HEK293 (cell line): ENCODE measurements around the gene RBP7.

Experiments used
- CTCF ChIA-PET: fragments of 350-600 bp; formaldehyde crosslinking; extraction: SDS; loops from one replicate; lab custom pipeline; 2021; ENCODE audit warnings: antibody characterized with exemption; lab: Yijun Ruan, JAX
- POLR2A ChIA-PET: fragments of 300-600 bp; formaldehyde crosslinking; extraction: SDS; loops from one replicate; lab custom pipeline; 2020; ENCODE audit warnings: antibody characterized with exemption, inconsistent platforms; lab: Yijun Ruan, JAX
- H3K27ac ChIP-seq: fragments of 200-500 bp; sonication (Bioruptor generic); 2 replicates; pipeline ENCODE4 v1.5.1; 2014; ENCODE audit warnings: low read depth, low read length, control low read depth, inconsistent platforms; ENCODE audit errors: extremely low read depth
- H3K36me3 ChIP-seq, 2 experiments: fragments of 200-500 bp in 1 of 2; sonication (Bioruptor generic) in 1 of 2; 1 replicate in 1 of 2; 2 replicates in 1 of 2; pipeline ENCODE4 v1.5.1; 2014 to 2017; ENCODE audit warnings: inconsistent platforms in 2 of 2, low read length in 2 of 2; ENCODE audit not compliant: control insufficient read depth in 2 of 2, insufficient read depth in 1 of 2
- H3K4me1 ChIP-seq: fragments of 200-500 bp; sonication (Bioruptor generic); 2 replicates; pipeline ENCODE4 v1.5.1; 2014; ENCODE audit warnings: mild to moderate bottlenecking, low read length, inconsistent platforms; ENCODE audit not compliant: control insufficient read depth, insufficient read depth
- H3K4me3 ChIP-seq: 2 replicates; pipeline ENCODE4 v1.5.1; 2011; ENCODE audit warnings: low read depth, mild to moderate bottlenecking, control low read depth, low read length, moderate library complexity
- H3K9me3 ChIP-seq: fragments of 200-500 bp; sonication (Bioruptor generic); 2 replicates; pipeline ENCODE4 v1.5.1; 2014; ENCODE audit warnings: low read depth, low read length, inconsistent platforms; ENCODE audit not compliant: control insufficient read depth, insufficient read depth
- HOXA7 ChIP-seq: sonication (generic); formaldehyde crosslinking; IDR thresholded peaks from 2 replicates; pipeline ENCODE4 v1.8.1; 2022; ENCODE audit warnings: missing genetic modification reagents, borderline replicate concordance
- KLF7 ChIP-seq: fragments of 450-650 bp; formaldehyde crosslinking; IDR thresholded peaks from 2 replicates; pipeline ENCODE4 v1.5.1; 2016; ENCODE audit warnings: missing biosample characterization, missing genetic modification characterization, borderline replicate concordance
- MYNN ChIP-seq: fragments of 450-650 bp; formaldehyde crosslinking; IDR thresholded peaks from 2 replicates; pipeline ENCODE4 v1.5.1; 2016; ENCODE audit warnings: missing biosample characterization, missing genetic modification characterization, borderline replicate concordance
- RBAK ChIP-seq: fragments of 450-650 bp; formaldehyde crosslinking; IDR thresholded peaks from 2 replicates; pipeline ENCODE4 v1.5.1; 2016; ENCODE audit warnings: missing biosample characterization, missing genetic modification characterization
- WT1 ChIP-seq: fragments of 450-650 bp; formaldehyde crosslinking; IDR thresholded peaks from 2 replicates; pipeline ENCODE4 v1.5.1; 2016; ENCODE audit warnings: missing biosample characterization, missing genetic modification characterization
- ZIC2 ChIP-seq: fragments of 450-650 bp; formaldehyde crosslinking; IDR thresholded peaks from 2 replicates; pipeline ENCODE4 v1.5.1; 2016; ENCODE audit warnings: missing biosample characterization, missing genetic modification characterization
- ZNF114 ChIP-seq: fragments of 450-650 bp; formaldehyde crosslinking; IDR thresholded peaks from 2 replicates; pipeline ENCODE4 v1.5.0; 2017; ENCODE audit warnings: missing biosample characterization, missing genetic modification characterization
- ZNF132 ChIP-seq: fragments of 450-650 bp; formaldehyde crosslinking; IDR thresholded peaks from 2 replicates; pipeline ENCODE4 v1.5.1; 2017; ENCODE audit warnings: missing biosample characterization, missing genetic modification characterization, borderline replicate concordance
- ZNF146 ChIP-seq: fragments of 450-650 bp; formaldehyde crosslinking; IDR thresholded peaks from 2 replicates; pipeline ENCODE4 v1.5.1; 2016; ENCODE audit warnings: missing biosample characterization, missing genetic modification characterization
- ZNF335 ChIP-seq: fragments of 450-650 bp; formaldehyde crosslinking; conservative IDR thresholded peaks from 2 replicates; pipeline ENCODE4 v1.5.1; 2016; ENCODE audit warnings: missing biosample characterization, missing genetic modification characterization
- ZNF391 ChIP-seq: fragments of 450-650 bp; formaldehyde crosslinking; IDR thresholded peaks from 2 replicates; pipeline ENCODE4 v1.5.1; 2016; ENCODE audit warnings: low read depth, missing biosample characterization, missing genetic modification characterization, borderline replicate concordance
- ZNF404 ChIP-seq: fragments of 450-650 bp; formaldehyde crosslinking; IDR thresholded peaks from 2 replicates; pipeline ENCODE4 v1.5.1; 2017; ENCODE audit warnings: missing biosample characterization, missing genetic modification characterization
- ZNF670 ChIP-seq: fragments of 450-650 bp; formaldehyde crosslinking; IDR thresholded peaks from 2 replicates; pipeline ENCODE4 v1.5.1; 2016; ENCODE audit warnings: missing biosample characterization, missing genetic modification characterization, low read depth
- ZNF785 ChIP-seq: fragments of 450-650 bp; formaldehyde crosslinking; IDR thresholded peaks from 2 replicates; pipeline ENCODE4 v1.5.1; 2016; ENCODE audit warnings: missing biosample characterization, missing genetic modification characterization
- TF ChIP-seq, protein P1 (sequence below): fragments of 450-650 bp; formaldehyde crosslinking; IDR thresholded peaks from 2 replicates; pipeline ENCODE4 v1.5.1; 2016; ENCODE audit warnings: missing biosample characterization, missing genetic modification characterization
- TF ChIP-seq, protein P2 (sequence below): fragments of 450-650 bp; formaldehyde crosslinking; IDR thresholded peaks from 2 replicates; pipeline ENCODE4 v1.5.1; 2016; ENCODE audit warnings: missing biosample characterization, missing genetic modification characterization
- TF ChIP-seq, protein P3 (sequence below): fragments of 450-650 bp; formaldehyde crosslinking; IDR thresholded peaks from 2 replicates; pipeline ENCODE4; 2016; ENCODE audit warnings: missing biosample characterization, missing genetic modification characterization
- TF ChIP-seq, protein P4 (sequence below): fragments of 450-650 bp; IDR thresholded peaks from 2 replicates; pipeline ENCODE4 v1.5.1; 2018; ENCODE audit warnings: missing biosample characterization, mild to moderate bottlenecking, missing genetic modification characterization
- TF ChIP-seq, protein P5 (sequence below): fragments of 450-650 bp; formaldehyde crosslinking; IDR thresholded peaks from 2 replicates; pipeline ENCODE4 v1.5.0; 2017; ENCODE audit warnings: missing biosample characterization, missing genetic modification characterization, borderline replicate concordance

The RBP7 gene

DNA sequence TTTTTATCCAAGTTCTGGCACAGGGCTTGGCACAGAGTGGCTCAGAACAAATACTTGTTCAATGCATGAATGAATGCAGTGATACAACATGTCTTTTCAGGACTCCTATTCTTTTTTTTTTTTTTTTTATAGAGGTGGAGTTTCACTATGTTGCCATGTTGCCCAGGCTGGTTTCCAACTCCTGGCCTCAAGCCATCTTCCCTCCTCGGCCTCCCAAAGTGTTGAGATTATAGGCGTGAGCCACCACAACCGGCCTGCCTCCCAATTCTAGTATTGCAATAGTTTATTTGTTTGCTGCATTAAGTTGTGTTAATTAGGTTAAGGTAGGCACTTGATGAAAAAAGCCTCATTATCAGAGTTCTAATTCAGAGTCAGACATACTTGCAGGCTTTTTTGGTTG is 53.6 kb downstream of the RBP7 start:
- Histone ChIP-seq H3K9me3 (no peaks in the 10 kb centered on the region), H3K4me1 (no peaks in the 10 kb centered on the region), H3K36me3 (peaks cover 0 to 2% of the 10 kb centered on the region in 2 experiments; a peak in 1 of 3 replicates), H3K4me3 (no peak overlapping the region), H3K27ac (no peak overlapping the region)
- ChIA-PET POLR2A (no interaction called here), CTCF (no interaction called here)
- TF ChIP-seq KLF7 (no peak), ZNF132 (tag by site-specific recombination) (no peak), ZNF335 (tag by site-specific recombination) (no peak), RBAK (tag by site-specific recombination) (no peak), ZNF785 (no peak), ZNF404 (tag by site-specific recombination) (no peak)

DNA sequence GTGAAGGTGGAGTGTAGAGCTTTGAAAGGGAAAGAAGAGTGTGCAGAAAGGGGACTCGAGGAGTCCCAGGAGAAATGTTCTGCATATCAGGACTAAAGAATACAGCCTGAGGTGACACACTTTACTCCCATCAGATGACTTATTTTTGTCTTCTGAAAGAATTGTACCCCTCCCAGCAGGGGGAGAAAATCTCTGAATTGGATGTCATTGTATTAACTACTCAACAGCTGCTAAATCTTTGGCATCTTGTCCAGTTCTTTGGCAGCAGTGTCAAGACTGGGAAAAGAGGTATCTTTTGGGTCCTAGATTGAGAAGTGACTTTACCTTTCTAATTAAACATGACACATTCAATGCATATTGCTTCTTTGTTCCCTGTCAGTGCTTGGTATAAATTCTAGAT is 54.6 kb downstream of the RBP7 start:
- Histone ChIP-seq H3K27ac (no peak overlapping the region), H3K36me3 (peaks cover 0 to 2% of the 10 kb centered on the region in 2 experiments; a peak in 1 of 3 replicates), H3K9me3 (no peaks in the 10 kb centered on the region), H3K4me3 (no peak overlapping the region), H3K4me1 (0 out of 2 replicates have a peak, but pooled peaks cover 2% of the 10 kb centered on the region)
- TF ChIP-seq, protein P1, sequence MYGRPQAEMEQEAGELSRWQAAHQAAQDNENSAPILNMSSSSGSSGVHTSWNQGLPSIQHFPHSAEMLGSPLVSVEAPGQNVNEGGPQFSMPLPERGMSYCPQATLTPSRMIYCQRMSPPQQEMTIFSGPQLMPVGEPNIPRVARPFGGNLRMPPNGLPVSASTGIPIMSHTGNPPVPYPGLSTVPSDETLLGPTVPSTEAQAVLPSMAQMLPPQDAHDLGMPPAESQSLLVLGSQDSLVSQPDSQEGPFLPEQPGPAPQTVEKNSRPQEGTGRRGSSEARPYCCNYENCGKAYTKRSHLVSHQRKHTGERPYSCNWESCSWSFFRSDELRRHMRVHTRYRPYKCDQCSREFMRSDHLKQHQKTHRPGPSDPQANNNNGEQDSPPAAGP (tag by site-specific recombination) = no peak
- TF ChIP-seq, protein P2, sequence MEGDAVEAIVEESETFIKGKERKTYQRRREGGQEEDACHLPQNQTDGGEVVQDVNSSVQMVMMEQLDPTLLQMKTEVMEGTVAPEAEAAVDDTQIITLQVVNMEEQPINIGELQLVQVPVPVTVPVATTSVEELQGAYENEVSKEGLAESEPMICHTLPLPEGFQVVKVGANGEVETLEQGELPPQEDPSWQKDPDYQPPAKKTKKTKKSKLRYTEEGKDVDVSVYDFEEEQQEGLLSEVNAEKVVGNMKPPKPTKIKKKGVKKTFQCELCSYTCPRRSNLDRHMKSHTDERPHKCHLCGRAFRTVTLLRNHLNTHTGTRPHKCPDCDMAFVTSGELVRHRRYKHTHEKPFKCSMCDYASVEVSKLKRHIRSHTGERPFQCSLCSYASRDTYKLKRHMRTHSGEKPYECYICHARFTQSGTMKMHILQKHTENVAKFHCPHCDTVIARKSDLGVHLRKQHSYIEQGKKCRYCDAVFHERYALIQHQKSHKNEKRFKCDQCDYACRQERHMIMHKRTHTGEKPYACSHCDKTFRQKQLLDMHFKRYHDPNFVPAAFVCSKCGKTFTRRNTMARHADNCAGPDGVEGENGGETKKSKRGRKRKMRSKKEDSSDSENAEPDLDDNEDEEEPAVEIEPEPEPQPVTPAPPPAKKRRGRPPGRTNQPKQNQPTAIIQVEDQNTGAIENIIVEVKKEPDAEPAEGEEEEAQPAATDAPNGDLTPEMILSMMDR (tag by site-specific recombination) = no peak
- TF ChIP-seq ZNF114 (tag by site-specific recombination) (no peak), ZNF146 (tag by site-specific recombination) (no peak), WT1 (no peak), ZIC2 (tag by site-specific recombination) (no peak), ZNF391 (no peak), ZNF785 (no peak), MYNN (tag by site-specific recombination) (no peak), HOXA7 (no peak), ZNF670 (tag by site-specific recombination) (no peak)
- TF ChIP-seq, protein P3, sequence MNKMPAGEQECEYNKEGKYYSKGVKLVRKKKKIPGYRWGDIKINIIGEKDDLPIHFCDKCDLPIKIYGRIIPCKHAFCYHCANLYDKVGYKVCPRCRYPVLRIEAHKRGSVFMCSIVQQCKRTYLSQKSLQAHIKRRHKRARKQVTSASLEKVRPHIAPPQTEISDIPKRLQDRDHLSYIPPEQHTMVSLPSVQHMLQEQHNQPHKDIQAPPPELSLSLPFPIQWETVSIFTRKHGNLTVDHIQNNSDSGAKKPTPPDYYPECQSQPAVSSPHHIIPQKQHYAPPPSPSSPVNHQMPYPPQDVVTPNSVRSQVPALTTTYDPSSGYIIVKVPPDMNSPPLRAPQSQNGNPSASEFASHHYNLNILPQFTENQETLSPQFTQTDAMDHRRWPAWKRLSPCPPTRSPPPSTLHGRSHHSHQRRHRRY (tag by site-specific recombination) = no peak
- TF ChIP-seq, protein P4, sequence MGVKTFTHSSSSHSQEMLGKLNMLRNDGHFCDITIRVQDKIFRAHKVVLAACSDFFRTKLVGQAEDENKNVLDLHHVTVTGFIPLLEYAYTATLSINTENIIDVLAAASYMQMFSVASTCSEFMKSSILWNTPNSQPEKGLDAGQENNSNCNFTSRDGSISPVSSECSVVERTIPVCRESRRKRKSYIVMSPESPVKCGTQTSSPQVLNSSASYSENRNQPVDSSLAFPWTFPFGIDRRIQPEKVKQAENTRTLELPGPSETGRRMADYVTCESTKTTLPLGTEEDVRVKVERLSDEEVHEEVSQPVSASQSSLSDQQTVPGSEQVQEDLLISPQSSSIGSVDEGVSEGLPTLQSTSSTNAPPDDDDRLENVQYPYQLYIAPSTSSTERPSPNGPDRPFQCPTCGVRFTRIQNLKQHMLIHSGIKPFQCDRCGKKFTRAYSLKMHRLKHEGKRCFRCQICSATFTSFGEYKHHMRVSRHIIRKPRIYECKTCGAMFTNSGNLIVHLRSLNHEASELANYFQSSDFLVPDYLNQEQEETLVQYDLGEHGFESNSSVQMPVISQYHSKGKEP (tag by site-specific recombination) = no peak
- TF ChIP-seq, protein P5, sequence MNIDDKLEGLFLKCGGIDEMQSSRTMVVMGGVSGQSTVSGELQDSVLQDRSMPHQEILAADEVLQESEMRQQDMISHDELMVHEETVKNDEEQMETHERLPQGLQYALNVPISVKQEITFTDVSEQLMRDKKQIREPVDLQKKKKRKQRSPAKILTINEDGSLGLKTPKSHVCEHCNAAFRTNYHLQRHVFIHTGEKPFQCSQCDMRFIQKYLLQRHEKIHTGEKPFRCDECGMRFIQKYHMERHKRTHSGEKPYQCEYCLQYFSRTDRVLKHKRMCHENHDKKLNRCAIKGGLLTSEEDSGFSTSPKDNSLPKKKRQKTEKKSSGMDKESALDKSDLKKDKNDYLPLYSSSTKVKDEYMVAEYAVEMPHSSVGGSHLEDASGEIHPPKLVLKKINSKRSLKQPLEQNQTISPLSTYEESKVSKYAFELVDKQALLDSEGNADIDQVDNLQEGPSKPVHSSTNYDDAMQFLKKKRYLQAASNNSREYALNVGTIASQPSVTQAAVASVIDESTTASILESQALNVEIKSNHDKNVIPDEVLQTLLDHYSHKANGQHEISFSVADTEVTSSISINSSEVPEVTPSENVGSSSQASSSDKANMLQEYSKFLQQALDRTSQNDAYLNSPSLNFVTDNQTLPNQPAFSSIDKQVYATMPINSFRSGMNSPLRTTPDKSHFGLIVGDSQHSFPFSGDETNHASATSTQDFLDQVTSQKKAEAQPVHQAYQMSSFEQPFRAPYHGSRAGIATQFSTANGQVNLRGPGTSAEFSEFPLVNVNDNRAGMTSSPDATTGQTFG (tag by site-specific recombination) = no peak
- CTCF ChIA-PET = interaction anchor here (0.6 kb wide), 2 partner anchors 13 to 161 kb away, joined by 4 to 8 read pairs; no protein-coding TSS in a partner anchor
- POLR2A ChIA-PET = no interaction called here
